Measurements from ENCODE around the gene INF2.

INF2 gene

DNA sequence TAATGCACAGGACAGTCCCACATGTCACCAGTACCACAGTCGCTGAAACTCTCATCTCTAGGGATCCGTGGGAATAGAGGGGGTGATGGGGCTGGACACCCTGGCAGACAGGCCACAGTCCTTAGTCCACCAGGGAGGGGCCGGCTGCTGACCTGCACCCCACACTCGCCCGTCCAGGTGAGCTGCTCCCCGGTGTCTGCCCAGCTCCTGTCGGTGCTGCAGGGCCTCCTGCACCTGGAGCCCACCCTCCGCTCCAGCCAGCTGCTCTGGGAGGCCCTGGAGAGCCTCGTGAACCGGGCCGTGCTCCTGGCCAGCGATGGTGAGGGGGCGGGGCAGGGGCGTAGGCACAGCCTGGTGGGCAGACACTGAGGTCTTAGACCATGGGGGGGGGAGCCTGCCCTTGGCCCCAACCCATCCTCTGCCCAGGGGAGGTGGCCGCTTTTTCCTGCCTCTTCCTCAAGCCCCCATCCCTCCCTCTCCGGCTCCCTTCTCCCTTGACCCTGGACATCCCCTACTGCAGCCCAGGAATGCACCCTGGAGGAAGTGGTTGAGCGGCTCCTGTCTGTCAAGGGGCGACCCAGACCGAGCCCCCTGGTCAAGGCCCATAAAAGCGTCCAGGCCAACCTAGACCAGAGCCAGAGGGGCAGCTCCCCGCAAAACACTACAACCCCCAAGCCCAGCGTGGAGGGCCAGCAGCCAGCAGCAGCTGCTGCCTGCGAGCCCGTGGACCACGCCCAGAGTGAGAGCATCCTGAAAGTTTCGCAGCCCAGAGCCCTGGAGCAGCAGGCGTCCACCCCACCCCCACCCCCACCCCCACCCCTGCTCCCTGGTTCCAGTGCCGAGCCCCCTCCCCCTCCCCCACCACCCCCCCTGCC is 17.6 kb downstream of the INF2 start:
- no peak for DNase-seq

DNA sequence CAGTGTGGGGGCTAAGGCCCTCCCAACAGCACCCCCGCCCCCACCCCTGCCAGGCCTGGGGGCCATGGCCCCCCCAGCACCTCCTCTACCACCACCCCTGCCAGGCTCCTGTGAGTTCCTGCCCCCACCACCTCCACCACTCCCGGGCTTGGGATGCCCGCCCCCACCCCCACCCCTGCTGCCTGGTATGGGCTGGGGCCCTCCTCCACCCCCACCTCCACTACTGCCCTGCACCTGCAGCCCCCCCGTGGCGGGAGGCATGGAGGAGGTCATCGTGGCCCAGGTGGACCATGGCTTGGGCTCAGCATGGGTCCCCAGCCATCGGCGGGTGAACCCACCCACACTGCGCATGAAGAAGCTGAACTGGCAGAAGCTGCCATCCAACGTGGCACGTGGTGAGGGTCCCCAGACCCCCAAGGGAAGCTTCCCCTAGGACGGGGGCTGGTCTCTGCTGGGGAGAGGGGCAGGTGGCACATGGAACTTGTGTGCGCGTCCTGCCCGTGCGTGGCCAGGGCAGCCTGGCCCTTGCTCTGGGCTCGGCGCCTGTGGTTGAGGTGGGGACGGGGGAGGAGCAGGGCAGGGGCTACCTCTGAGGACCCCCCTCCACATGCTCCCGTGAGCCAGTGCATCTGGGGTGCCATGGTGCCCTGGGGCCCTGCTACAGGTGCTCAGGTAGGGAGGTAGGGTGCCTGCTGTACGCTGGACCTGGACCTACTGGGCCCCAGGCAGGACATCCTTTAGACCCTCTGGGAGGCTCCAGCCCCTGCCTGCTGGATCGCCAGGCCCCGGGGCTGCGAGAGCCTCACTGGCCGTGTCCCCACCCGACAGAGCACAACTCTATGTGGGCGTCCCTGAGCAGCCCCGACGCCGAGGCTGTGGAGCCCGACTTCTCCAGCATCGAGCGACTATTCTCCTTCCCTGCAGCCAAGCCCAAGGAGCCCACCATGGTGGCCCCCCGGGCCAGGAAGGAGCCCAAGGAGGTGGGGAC is 18.5 kb downstream of the INF2 start:
- DNase-seq, result no peak

DNA sequence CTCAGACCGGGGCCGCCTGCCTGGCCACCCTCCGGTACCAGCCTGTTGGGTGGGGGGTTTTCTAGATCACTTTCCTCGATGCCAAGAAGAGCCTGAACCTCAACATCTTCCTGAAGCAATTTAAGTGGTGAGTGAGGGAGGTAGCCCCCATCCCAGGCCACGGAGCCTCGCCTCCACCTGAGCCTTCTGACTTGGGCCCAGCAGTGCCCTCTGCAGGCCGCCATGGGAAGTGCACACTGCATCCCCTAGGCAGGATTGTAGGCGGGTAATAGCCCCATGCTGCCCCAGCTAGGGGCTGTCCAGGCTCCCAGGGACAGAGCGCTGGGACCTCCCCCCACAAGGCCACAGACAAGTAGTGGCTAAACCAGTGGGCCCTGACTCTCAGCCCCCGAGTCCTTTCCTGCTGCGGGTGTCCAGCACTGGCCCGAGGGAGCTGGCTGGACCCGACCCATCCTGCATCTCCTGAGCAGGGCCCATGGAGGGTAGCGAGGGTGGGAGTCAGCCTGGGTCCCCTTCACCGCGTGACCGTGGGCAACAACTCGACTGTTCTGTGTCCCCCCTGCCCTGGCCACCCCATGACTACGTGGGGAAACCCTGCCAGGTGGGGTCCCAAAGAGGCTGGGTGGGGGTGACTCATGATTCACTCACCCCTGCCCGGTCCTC is 19.3 kb downstream of the INF2 start:
- peak; percentile 36 for DNase-seq

DNA sequence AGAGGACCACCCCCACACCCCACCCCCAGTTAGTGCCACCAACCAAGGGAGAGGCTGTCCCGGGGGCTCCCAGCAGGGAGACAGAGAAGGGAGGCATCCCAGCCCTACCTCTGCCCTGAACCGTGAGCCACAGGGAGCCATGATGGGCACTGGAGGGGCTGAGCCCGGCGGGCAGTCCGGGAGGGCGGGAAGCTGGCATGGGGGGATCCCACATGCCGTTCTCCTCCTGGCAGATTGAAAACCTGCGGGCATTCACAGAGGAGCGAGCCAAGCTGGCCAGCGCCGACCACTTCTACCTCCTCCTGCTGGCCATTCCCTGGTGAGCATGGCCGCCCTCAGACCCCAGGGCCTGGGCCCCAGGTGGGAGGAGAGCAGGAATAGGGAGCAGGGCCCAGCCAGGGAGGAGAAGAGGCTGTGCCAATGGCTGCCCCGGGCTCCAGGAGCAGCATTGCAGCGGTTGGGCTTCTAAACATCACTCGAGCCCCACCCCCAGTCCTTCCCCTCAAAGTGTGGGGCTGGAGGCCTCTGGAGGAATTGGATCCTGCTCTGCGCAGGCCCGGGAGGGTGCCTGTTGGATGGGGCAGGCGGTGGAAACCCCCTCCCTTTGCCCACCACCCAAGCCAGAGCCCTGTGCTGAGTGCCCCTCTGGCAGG is 20.1 kb downstream of the INF2 start:
- DNase-seq, result no peak

DNA sequence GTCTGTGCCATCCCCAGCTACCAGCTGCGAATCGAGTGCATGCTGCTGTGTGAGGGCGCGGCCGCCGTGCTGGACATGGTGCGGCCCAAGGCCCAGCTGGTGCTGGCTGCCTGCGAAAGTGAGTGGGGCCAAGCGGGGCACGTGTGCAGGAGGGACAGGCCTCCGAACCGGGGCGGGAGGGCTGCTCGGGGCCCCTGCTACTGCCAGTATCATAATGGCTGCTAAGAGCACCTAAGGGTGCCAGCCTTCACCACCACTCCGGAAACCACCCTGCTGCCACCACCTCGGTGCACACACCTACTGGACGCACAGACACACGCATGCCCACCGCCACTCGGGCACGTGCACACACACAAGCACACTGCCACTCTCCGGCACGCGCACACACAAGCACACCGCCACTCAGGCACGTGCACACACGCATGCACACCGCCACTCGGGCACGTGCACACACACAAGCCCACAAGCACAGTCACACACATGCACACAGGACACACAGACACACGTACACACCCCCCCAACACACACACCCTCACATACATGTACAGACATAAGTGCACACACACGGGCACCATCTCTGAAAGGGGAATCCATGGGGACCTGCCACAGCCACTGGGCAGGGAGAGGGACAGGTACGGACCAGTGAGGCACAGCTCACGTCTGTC is 20.8 kb downstream of the INF2 start:
- no peak for DNase-seq

DNA sequence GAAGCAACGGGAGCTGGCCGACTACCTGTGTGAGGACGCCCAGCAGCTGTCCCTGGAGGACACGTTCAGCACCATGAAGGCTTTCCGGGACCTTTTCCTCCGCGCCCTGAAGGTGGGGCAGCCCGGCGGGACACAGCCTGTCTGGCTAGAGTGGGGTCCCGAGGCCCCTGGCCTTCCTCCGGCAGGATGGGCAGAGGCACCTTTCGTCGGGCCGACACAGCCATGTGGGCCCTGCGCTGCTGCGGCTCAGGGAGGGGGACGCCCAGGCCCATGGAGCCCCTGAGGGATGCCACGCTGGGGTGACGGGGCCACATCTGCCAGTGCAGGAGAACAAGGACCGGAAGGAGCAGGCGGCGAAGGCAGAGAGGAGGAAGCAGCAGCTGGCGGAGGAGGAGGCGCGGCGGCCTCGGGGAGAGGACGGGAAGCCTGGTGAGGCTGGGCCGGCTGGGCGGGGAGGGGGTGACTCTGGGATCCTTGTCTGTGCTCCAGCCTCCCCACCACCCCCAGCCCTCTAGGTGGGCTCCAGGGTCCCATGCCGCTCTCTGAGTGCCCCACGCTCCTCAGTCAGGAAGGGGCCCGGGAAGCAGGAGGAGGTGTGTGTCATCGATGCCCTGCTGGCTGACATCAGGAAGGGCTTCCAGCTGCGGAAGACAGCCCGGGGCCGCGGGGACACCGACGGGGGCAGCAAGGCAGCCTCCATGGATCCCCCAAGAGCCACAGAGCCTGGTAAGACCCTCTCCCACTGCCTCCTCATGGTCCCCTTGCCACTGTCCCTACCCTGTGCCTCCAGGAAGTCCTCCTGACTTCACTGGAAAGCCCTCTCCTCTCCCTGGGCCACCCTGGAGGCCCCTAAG is 23.7 kb downstream of the INF2 start:
- no peak for DNase-seq

DNA sequence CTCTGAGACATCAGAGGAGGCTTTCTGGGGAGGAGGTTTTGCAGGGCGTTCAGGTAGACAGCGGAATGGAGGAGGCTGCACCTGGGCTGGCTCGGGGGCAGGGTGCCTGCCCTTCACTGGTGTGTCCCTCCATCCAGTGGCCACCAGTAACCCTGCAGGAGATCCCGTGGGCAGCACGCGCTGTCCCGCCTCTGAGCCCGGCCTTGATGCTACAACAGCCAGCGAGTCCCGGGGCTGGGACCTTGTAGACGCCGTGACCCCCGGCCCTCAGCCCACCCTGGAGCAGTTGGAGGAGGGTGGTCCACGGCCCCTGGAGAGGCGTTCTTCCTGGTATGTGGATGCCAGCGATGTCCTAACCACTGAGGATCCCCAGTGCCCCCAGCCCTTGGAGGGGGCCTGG is 24.6 kb downstream of the INF2 start:
- DNase-seq, result no peak

DNA sequence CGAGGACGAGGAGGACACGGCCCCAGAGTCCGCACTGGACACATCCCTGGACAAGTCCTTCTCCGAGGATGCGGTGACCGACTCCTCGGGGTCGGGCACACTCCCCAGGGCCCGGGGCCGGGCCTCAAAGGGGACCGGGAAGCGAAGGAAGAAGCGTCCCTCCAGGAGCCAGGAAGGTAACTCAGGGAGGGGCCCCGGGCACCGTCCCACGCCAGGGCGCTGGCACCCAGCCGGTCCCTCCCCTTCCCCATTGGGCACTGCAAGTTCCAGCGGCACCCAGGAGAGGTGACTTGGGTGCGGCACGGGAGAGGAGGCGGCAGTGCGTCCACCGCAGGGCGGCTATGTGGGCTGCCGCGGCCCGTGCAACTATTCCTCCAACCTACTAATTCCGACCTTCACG is 25.3 kb downstream of the INF2 start:
- DNase-seq, result no peak

DNA sequence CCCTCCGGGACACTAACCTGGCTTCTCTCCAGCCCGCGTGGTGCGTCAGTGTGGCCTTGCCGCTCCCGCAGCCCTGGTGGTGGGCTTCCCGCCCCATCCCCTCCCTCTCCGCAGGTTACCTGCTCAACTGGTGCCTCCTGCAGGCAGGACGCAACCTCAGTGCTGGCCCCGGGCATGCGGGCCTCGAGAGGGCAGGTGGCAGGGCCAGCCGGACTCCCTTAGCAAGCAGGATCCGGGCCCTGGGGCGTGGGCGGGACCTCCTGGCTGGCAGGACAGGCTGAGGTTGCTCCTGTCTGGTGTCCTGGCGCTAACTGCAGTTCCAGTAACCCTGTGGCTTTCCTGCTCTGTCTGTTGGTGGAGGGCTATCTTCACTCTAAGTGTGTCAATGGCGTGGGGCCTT is 26.0 kb downstream of the INF2 start:
- DNase-seq, result no peak

DNA sequence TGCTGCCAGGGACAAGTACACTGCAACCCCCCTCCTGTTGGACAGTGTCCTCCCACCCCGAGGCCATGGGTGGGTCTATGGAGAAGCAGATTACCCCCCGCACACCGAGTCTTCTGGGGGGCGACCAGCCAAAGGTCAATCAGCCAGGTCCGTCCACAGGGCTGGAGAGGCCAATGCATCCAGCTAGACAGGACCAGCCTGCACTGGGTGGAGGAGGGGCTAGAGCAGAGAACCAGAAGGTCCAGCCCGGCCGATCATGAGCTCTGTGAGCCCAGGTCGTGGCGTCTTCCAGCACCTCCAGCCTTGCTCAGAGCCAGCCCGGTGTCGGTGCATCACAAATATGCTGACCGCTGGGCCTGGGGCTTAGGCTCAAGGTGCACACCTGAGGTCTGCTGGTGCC is 26.5 kb downstream of the INF2 start:
- DNase-seq, result no peak

DNA sequence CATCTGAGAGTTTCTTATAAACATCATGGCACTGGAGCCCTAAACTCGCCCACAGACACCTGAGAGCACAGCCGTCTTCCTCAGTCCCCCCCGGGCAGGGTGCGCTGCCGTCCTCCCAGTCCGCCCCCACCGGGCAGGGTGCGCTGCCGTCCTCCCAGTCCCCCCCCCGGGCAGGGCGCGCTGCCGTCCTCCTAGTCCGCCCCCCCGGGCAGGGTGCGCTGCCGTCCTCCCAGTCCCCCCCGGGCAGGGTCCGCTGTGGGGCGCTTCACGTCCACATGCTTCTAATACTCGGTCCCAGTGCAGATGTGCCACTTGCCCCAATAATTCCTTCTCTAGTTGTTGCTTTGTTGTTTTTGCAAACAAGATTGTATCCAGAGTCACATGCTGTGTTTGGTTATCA is 27.7 kb downstream of the INF2 start:
- DNase-seq, result no peak

DNA sequence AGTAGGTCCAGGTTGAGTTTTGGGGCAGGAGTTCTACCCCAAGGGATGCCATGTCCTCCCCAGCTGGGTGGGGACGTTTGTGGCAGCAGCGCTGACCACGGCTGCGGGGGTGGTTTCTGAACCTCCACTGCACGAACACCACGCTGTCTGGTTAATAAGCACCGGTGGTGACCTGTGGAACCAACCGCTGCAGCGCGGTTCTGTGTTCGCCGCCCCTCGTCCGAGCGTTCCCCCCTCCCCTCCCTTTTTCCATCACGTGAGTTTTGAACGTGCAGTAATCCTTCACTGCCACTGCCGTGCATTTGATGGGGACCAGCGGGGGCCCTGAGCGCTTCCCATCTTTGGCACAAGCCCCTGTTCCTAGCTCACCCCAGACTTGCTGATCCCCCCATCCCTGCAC is 28.2 kb downstream of the INF2 start:
- no peak for DNase-seq

DNA sequence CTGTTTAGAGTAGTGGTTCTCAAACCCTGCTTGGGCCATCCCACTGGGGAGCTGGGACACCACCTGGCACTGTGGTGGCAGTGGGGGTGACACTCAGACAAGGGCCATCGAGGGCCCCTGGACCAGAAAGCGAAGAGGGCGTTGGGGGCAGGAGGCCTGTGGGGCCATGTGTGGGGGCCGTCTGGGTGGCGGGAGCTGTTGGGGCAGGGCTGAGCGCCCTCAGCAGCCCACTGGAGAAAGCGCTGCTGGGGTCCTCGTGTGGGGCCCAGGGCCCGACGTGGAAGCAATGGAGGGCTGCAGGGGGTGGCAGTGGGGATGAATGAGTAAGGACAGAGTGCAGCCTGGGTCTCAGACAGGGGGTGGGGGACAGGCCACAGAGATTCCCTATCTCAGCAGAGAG is 28.7 kb downstream of the INF2 start:
- DNase-seq, result no peak

DNA sequence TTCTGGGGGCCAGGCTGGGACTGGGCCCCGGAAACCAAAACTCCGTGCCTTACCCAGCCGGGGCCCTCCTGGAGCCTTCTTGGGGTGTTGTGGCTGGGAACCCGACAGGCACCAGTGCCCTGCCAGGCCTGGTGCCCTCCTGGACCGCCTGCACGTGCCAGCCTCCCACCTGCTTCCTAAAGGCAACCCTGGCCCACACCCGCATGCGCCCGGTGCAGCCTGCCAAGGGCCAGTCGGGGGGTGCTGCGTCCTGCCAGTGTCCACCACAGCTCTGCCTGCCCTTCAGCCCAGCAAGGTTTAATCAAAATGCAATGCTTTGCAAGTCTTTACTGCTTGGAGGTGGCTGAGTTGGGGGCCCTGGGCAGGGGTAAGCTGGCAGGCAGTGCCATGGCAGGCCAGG is 29.5 kb downstream of the INF2 start:
- DNase-seq, result no peak

DNA sequence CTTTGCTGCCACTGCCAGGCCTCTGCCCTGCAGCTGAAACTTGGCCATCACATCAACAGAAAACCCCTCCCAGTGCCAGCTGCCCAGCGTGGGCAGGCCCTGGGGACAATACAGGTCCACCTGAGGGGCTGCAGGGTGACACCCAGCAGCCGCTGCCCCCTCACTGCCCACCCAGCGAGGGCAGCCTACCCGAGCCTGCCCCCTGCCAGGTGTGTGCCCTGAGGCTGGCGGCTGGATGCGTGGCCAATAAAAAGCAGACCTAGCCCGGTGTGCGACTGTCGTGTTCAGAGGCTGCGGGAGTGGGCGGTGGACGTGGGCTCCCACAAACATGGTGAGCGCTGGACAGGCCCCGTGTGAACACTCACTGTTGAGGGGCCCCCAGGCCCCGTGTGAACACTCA is 29.9 kb downstream of the INF2 start:
- DNase-seq, result no peak

DNA sequence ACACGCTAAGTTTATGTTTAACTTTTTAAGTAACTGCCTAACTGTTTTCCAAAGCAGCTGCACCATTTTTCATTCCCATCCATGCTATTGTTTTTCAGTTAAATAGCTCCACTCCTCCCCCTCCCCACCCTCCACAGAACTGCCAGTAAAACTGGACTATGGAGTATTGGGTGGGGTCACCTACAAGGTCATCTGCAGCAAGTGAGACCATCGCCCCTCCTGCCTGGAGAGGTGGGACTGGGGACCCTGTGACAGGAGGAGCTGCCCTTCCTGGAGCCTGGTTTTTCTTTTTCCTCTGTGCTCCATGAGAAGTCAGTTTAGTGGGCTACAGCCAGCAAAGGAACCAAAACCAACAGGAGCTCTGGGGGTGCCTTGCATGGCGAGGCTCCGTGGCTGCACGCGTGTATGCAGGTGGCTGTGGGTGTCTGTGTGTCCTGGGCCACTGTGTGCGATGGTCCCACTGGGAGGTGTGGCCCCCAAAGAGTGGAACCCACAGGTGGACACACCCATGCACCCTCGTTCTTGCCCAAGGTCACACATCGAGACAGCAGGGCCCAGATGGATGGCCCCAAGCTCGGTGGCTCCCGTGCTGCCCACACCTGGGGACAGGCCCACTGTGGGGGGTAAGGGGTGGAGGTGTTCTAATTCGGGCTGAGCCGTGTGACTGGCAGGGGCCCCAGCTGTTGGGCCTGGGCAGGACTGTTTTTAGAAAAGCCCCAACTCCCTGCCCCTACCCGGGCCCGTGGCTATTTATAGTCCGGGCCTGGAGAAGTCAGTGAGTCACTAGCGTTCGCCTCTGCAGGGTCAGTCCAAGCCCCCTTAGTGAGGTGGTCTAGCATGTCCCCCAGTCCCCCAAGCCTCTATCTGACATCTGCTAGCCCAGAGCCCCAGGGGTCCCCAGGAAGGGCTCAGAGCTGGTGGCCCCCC is 32.4 kb downstream of the INF2 start:
- no peak for DNase-seq

DNA sequence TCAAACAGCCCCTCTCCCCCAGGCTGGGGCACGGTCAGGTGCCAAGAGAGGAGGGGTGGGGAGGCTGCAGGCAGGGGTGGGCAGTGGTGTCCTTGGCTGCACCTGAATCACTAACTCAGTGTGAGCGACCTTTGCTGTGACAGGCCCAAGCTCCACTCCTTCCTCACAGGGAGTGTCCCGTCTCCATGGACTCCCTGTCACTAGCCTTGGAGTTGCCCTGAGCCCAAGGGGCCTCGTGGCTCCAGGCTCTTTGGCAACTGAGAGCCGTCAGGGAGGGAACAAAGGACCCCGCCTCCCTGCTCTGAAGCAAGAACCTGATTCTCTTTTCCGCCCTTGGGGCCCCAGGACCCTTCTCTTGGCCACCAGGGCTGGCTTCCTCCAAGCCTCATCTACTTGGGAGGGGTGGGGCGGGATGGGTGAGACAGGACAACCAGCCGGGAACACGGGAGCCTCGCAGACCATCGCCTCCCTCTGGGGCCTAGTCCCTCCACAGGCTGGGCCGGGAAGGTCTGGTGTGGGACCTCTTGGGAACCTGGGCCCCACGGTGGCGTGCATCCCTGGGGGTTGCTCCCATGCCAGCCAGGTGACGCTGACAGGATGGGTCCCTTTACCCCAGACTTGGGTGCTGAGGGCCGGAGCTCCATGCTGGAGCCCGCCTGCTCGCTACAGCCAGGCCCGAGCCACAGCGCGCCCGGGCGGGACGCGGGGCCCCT is 33.7 kb downstream of the INF2 start:
- DNase-seq, result no peak

DNA sequence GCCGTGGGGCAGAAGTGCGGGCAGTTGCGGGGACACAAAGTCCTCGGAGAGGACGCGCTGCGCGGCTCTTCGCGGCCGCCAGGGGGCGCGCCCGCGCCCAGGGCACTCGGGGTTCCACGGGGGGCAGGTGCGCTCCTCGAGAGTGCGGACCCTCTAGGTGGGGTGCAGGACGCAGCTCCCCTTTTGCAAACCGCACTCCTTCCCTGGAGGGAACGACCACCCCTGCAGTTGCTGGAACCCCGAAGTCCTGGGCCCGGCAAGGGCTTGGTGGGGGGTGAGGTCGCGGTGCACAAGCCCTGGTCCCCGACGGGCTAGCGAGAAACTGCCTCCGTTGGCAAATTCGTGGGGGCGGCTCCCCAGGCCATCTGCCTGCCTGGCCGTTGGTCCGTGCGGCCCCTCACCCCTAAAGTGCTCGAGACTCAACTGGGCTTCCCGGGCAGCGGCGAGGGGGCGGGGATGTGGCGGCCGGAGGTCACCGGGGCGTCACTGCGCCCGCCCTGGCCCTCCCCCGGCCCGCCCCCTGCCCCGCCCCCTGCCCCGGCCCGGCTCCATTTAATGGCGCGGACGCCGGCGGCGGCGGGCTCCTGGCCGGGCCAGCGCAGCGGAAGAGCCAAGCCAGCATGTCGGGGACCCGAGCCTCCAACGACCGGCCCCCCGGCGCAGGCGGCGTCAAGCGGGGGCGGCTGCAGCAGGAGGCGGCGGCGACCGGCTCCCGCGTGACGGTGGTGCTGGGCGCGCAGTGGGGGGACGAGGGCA is 34.4 kb downstream of the INF2 start, which contains the start of gene ADSS1:
Gene ADSS1 (plus strand): TSS at position 579 of the 756 bp plus-strand sequence. CDS start 42 bp downstream, at position 621.
- DNase-seq, result peak; percentile 49

Measured in NCI-H748 treated with DMSO at 0.1 percent for 48 hours (cell line).